ENCODE results near the gene KLHL29. TPM values are rescaled to one million over a fixed set of nuclear protein-coding genes. Genes with fewer than 3 reads are reported as not detected.

The KLHL29 gene
- total and polyA plus RNA-seq, 4 donors: 0.29 to 2.3 (median 0.68) TPM

DNA sequence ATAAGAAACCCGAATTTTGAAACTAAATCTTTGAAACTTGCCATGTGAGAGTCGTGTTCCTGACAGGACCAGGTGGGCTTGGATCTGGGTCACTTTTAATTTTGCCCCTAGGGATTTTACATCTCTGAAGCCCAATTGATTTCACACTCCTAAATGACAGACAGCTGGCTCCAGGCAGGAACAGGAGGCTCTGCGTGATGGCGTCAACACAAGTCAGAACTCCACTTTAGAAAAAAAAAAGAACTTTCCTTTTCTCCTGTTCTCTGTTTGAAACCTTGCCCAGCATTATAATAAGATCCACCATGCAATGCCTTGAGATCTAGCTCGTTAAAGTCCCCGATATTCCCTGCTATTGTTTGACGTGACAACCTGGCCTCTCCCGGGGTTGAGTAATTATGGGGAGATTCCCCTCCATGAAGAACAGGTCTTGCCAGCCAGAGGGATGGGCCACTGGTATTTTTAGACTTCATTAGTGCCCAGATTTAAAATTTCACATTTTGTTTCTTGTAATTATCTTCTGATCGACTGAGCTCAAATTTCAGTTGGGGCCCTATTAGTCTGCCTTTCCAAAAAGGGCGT is 260.3 kb downstream of the KLHL29 start (continued):
- no peak for TF ChIP-seq HNF4A (conservative IDR thresholded peaks at IDR 0.05)

DNA sequence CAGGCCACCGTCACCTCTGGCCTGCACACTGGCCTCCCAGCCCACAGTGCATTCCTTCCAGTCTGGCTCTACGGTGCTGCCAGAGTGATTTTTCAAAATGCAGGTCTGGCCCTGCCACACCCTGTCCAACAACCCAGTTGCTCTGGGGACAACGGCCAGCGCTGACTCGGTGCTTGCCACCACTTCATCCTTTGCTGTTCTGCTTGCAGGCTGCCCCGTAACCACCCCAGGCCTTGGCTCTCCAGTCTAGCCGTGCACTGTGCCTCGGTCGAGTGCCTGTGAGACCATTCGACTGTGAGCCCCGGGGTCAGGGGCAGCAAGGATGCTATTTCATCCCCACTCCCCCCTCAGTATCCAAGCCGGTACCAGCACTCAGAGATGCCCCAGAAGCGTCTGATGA is 262.6 kb downstream of the KLHL29 start:
- no peaks in the 10 kb centered on the region for H3K4me1 ChIP-seq (ENCODE audit: control insufficient read depth in 4 of 4, insufficient read depth in 4 of 4, low read length in 3 of 4)
- no peaks in the 10 kb centered on the region for H3K36me3 ChIP-seq (ENCODE audit: control insufficient read depth in 4 of 4, insufficient read depth in 3 of 4, low read depth in 1 of 4, low read length in 3 of 4)
- H3K27me3 ChIP-seq (ENCODE audit: control insufficient read depth in 4 of 4, insufficient read depth in 4 of 4, low read length in 3 of 4): no peaks in the 10 kb centered on the region
- no peak overlapping the region for H3K9ac ChIP-seq (ENCODE audit: low read depth in 1 of 2, low read length in 2 of 2)
- H3K9me3 ChIP-seq (ENCODE audit: control insufficient read depth in 4 of 4, low read length in 3 of 4): peaks cover 0 to 5% (median 3%) of the 10 kb centered on the region in 4 donors
- WGBS: 93% methylated on average over 13 of the region's 13 CpGs
- TF ChIP-seq RAD21 (IDR thresholded peaks at IDR 0.05): no peak
- TF ChIP-seq HNF4G (IDR thresholded peaks at IDR 0.05): no peak
- no peak for TF ChIP-seq NR2F2 (IDR thresholded peaks at IDR 0.05)
- TF ChIP-seq, protein P1, sequence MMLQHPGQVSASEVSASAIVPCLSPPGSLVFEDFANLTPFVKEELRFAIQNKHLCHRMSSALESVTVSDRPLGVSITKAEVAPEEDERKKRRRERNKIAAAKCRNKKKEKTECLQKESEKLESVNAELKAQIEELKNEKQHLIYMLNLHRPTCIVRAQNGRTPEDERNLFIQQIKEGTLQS (IDR thresholded peaks at IDR 0.05): no peak
- TF ChIP-seq FOXA1 (IDR thresholded peaks at IDR 0.05): no peak
- TF ChIP-seq YY1 (IDR thresholded peaks at IDR 0.05): no peak
- H3K27ac ChIP-seq (ENCODE audit: low read depth in 1 of 2, low read length in 2 of 2): no peak overlapping the region
- no peak overlapping the region for H3K4me3 ChIP-seq (ENCODE audit: low read depth in 1 of 3, low read length in 3 of 3)
- DNase-seq (ENCODE audit: low spot score): no peak

DNA sequence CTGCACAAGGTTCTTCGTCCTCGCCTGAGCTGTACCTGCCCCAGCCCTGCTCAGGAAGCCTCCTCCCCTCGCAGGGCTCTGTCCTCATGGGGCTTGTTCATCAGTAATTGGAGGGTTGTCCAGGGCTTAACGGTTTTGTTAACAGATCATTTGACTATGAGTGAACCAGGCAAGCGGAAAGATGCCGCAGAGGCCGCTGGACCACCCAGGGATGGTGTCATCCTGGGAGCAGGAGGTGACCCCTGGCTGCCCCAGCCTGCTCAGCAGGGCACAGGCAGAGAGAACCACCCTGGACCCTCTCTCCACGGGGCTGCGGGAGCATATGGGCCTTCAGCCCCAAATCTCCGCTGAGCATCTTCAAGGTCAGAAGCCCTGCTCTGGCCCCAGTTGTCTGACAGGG is 264.3 kb downstream of the KLHL29 start:
- peaks cover 0 to 5% (median 0%) of the 10 kb centered on the region in 4 donors for H3K9me3 ChIP-seq (ENCODE audit: control insufficient read depth in 4 of 4, low read length in 3 of 4)
- H3K4me3 ChIP-seq (ENCODE audit: low read depth in 1 of 3, low read length in 3 of 3): no peak overlapping the region
- no peaks in the 10 kb centered on the region for H3K27me3 ChIP-seq (ENCODE audit: control insufficient read depth in 4 of 4, insufficient read depth in 4 of 4, low read length in 3 of 4)
- no peak overlapping the region for H3K27ac ChIP-seq (ENCODE audit: low read depth in 1 of 2, low read length in 2 of 2)
- H3K36me3 ChIP-seq (ENCODE audit: control insufficient read depth in 4 of 4, insufficient read depth in 3 of 4, low read depth in 1 of 4, low read length in 3 of 4): no peaks in the 10 kb centered on the region
- no peak for DNase-seq (ENCODE audit: low spot score)
- no peaks in the 10 kb centered on the region for H3K4me1 ChIP-seq (ENCODE audit: control insufficient read depth in 4 of 4, insufficient read depth in 4 of 4, low read length in 3 of 4)
- H3K9ac ChIP-seq (ENCODE audit: low read depth in 1 of 2, low read length in 2 of 2): no peak overlapping the region
- WGBS: 86% methylated on average over 10 of the region's 10 CpGs
- TF ChIP-seq FOXA1 (IDR thresholded peaks at IDR 0.05) (no peak), HNF4G (IDR thresholded peaks at IDR 0.05) (no peak), EGR1 (IDR thresholded peaks at IDR 0.05; ENCODE audit: low read depth in 2 of 2) (no peak), JUND (IDR thresholded peaks at IDR 0.05) (no peak), FOXA2 (IDR thresholded peaks at IDR 0.05) (no peak), HNF4A (conservative IDR thresholded peaks at IDR 0.05) (no peak), TAF1 (conservative IDR thresholded peaks at IDR 0.05) (no peak), NR2F2 (IDR thresholded peaks at IDR 0.05) (no peak), RXRA (IDR thresholded peaks at IDR 0.05) (no peak), YY1 (IDR thresholded peaks at IDR 0.05) (no peak), RAD21 (IDR thresholded peaks at IDR 0.05) (no peak), GABPA (IDR thresholded peaks at IDR 0.05 in 1 of 2, conservative IDR thresholded peaks at IDR 0.05 in 1 of 2) (no peak)
- TF ChIP-seq, protein P2, sequence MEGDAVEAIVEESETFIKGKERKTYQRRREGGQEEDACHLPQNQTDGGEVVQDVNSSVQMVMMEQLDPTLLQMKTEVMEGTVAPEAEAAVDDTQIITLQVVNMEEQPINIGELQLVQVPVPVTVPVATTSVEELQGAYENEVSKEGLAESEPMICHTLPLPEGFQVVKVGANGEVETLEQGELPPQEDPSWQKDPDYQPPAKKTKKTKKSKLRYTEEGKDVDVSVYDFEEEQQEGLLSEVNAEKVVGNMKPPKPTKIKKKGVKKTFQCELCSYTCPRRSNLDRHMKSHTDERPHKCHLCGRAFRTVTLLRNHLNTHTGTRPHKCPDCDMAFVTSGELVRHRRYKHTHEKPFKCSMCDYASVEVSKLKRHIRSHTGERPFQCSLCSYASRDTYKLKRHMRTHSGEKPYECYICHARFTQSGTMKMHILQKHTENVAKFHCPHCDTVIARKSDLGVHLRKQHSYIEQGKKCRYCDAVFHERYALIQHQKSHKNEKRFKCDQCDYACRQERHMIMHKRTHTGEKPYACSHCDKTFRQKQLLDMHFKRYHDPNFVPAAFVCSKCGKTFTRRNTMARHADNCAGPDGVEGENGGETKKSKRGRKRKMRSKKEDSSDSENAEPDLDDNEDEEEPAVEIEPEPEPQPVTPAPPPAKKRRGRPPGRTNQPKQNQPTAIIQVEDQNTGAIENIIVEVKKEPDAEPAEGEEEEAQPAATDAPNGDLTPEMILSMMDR (IDR thresholded peaks at IDR 0.05; ENCODE audit: low read depth, low read length, missing input control): no peak
- TF ChIP-seq, protein P1 (IDR thresholded peaks at IDR 0.05): no peak
- TF ChIP-seq, protein P3, sequence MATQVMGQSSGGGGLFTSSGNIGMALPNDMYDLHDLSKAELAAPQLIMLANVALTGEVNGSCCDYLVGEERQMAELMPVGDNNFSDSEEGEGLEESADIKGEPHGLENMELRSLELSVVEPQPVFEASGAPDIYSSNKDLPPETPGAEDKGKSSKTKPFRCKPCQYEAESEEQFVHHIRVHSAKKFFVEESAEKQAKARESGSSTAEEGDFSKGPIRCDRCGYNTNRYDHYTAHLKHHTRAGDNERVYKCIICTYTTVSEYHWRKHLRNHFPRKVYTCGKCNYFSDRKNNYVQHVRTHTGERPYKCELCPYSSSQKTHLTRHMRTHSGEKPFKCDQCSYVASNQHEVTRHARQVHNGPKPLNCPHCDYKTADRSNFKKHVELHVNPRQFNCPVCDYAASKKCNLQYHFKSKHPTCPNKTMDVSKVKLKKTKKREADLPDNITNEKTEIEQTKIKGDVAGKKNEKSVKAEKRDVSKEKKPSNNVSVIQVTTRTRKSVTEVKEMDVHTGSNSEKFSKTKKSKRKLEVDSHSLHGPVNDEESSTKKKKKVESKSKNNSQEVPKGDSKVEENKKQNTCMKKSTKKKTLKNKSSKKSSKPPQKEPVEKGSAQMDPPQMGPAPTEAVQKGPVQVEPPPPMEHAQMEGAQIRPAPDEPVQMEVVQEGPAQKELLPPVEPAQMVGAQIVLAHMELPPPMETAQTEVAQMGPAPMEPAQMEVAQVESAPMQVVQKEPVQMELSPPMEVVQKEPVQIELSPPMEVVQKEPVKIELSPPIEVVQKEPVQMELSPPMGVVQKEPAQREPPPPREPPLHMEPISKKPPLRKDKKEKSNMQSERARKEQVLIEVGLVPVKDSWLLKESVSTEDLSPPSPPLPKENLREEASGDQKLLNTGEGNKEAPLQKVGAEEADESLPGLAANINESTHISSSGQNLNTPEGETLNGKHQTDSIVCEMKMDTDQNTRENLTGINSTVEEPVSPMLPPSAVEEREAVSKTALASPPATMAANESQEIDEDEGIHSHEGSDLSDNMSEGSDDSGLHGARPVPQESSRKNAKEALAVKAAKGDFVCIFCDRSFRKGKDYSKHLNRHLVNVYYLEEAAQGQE (IDR thresholded peaks at IDR 0.05): no peak
- TF ChIP-seq, protein P4, sequence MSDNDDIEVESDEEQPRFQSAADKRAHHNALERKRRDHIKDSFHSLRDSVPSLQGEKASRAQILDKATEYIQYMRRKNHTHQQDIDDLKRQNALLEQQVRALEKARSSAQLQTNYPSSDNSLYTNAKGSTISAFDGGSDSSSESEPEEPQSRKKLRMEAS (IDR thresholded peaks at IDR 0.05): no peak
- TF ChIP-seq, protein P5, sequence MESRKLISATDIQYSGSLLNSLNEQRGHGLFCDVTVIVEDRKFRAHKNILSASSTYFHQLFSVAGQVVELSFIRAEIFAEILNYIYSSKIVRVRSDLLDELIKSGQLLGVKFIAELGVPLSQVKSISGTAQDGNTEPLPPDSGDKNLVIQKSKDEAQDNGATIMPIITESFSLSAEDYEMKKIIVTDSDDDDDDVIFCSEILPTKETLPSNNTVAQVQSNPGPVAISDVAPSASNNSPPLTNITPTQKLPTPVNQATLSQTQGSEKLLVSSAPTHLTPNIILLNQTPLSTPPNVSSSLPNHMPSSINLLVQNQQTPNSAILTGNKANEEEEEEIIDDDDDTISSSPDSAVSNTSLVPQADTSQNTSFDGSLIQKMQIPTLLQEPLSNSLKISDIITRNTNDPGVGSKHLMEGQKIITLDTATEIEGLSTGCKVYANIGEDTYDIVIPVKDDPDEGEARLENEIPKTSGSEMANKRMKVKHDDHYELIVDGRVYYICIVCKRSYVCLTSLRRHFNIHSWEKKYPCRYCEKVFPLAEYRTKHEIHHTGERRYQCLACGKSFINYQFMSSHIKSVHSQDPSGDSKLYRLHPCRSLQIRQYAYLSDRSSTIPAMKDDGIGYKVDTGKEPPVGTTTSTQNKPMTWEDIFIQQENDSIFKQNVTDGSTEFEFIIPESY (IDR thresholded peaks at IDR 0.05): no peak

Data from liver (tissue), 9 donors.